IMR-90 (cell line): ENCODE measurements around the gene GPR15LG. TPM values are rescaled to one million over a fixed set of nuclear protein-coding genes. Genes with fewer than 3 reads are reported as not detected.

Experiments used
- ATAC-seq: fragments of 200-7000 bp; cut with Tn5 transposase; 2 replicates; pipeline ENCODE4 v1.9.1; 2020; ENCODE audit warnings: low read depth, mild to moderate bottlenecking, moderate library complexity
- BruUV-seq: library from RNA; stranded (reverse); fragments of 400-500 nt; replicated peaks from 2 replicates; lab custom pipeline; 2021; lab: Mats Ljungman, UMichigan
- CTCF ChIA-PET: fragments of 300-600 bp; formaldehyde crosslinking; extraction: SDS; loops from one replicate; lab custom pipeline; 2021; ENCODE audit warnings: antibody characterized with exemption; lab: Yijun Ruan, JAX
- POLR2A ChIA-PET: fragments of 300-600 bp; sonication (Branson Sonifier 250); formaldehyde crosslinking; loops from one replicate; lab custom pipeline; 2022; ENCODE audit warnings: antibody characterized with exemption; ENCODE audit not compliant: unreplicated experiment; lab: Charles Lee
- DNase-seq: peaks from one replicate; pipeline ENCODE4 v3.0.0; 2013
- H2AFZ ChIP-seq: replicated peaks from 2 replicates; pipeline ENCODE3; 2013; ENCODE audit warnings: low read length, mild to moderate bottlenecking; ENCODE audit not compliant: poor library complexity
- H2AK5ac ChIP-seq: 2 replicates; pipeline ENCODE4 v1.6.1; 2013; ENCODE audit warnings: low read depth, low read length, inconsistent platforms
- H2AK9ac ChIP-seq: replicated peaks from 2 replicates; pipeline ENCODE3; 2013; ENCODE audit warnings: mild to moderate bottlenecking, low read depth, low read length, moderate library complexity; ENCODE audit not compliant: poor library complexity
- H2BK120ac ChIP-seq: 2 replicates; pipeline ENCODE4 v1.6.1; 2013; ENCODE audit warnings: low read depth, low read length, inconsistent platforms
- H2BK15ac ChIP-seq: 3 replicates; pipeline ENCODE4 v1.6.1; 2013; ENCODE audit warnings: low read depth, low read length, inconsistent platforms
- H2BK20ac ChIP-seq: 2 replicates; pipeline ENCODE4 v1.6.1; 2013; ENCODE audit warnings: low read depth, mild to moderate bottlenecking, inconsistent platforms, low read length, moderate library complexity
- H2BK5ac ChIP-seq: 2 replicates; pipeline ENCODE4 v1.6.1; 2013; ENCODE audit warnings: mild to moderate bottlenecking, low read depth, low read length, inconsistent platforms; ENCODE audit not compliant: poor library complexity, severe bottlenecking
- H3K14ac ChIP-seq: replicated peaks from 2 replicates; pipeline ENCODE4 v1.6.1; 2013; ENCODE audit warnings: low read depth, low read length, inconsistent platforms
- H3K18ac ChIP-seq: 2 replicates; pipeline ENCODE4 v1.6.1; 2013; ENCODE audit warnings: low read depth, low read length, control low read depth
- H3K23ac ChIP-seq: 2 replicates; pipeline ENCODE4 v1.6.1; 2013; ENCODE audit warnings: low read depth, low read length, inconsistent platforms
- H3K27ac ChIP-seq: 2 replicates; pipeline ENCODE4 v1.5.1; 2013; ENCODE audit warnings: mild to moderate bottlenecking, control low read depth, low read length; ENCODE audit not compliant: insufficient read depth
- H3K27me3 ChIP-seq: 2 replicates; pipeline ENCODE4 v1.6.1; 2013; ENCODE audit warnings: low read length; ENCODE audit not compliant: control insufficient read depth, insufficient read depth
- H3K36me3 ChIP-seq: 2 replicates; pipeline ENCODE4 v1.6.1; 2013; ENCODE audit warnings: low read length, mixed read lengths; ENCODE audit not compliant: control insufficient read depth, insufficient read depth
- H3K4ac ChIP-seq: 2 replicates; pipeline ENCODE4 v1.6.1; 2013; ENCODE audit warnings: low read depth, low read length, inconsistent platforms
- H3K4me1 ChIP-seq: 2 replicates; pipeline ENCODE4 v1.6.1; 2013; ENCODE audit warnings: low read length, mixed read lengths; ENCODE audit not compliant: control insufficient read depth, insufficient read depth
- H3K4me2 ChIP-seq: 2 replicates; pipeline ENCODE4 v1.6.1; 2013; ENCODE audit warnings: low read depth, mild to moderate bottlenecking, control low read depth, low read length, moderate library complexity
- H3K4me3 ChIP-seq: 2 replicates; pipeline ENCODE4 v1.5.1; 2013; ENCODE audit warnings: low read depth, mild to moderate bottlenecking, control low read depth, low read length, moderate library complexity; ENCODE audit not compliant: insufficient read depth
- H3K56ac ChIP-seq: 2 replicates; pipeline ENCODE4 v1.6.1; 2013; ENCODE audit warnings: low read length, inconsistent platforms; ENCODE audit not compliant: insufficient read depth; ENCODE audit errors: extremely low read depth
- H3K79me1 ChIP-seq, 2 experiments: 2 replicates each; pipeline ENCODE4 v1.6.1; 2013; ENCODE audit warnings: low read length in 2 of 2, inconsistent platforms in 1 of 2, low read depth in 1 of 2
- H3K9ac ChIP-seq: 2 replicates; pipeline ENCODE4 v1.6.1; 2013; ENCODE audit warnings: low read depth, low read length, control low read depth
- H3K9me1 ChIP-seq: 2 replicates; pipeline ENCODE4 v1.6.1; 2013; ENCODE audit warnings: low read length, inconsistent platforms; ENCODE audit not compliant: insufficient read depth
- H3K9me3 ChIP-seq: 2 replicates; pipeline ENCODE4 v1.6.1; 2013; ENCODE audit warnings: low read length; ENCODE audit not compliant: control insufficient read depth, insufficient read depth
- H4K20me1 ChIP-seq: 2 replicates; pipeline ENCODE4 v1.6.1; 2013; ENCODE audit warnings: low read length, inconsistent platforms; ENCODE audit not compliant: insufficient read depth
- H4K5ac ChIP-seq: 2 replicates; pipeline ENCODE4 v1.6.1; 2013; ENCODE audit warnings: mild to moderate bottlenecking, low read depth, low read length, control low read depth
- H4K8ac ChIP-seq, 2 experiments: 2 replicates each; pipeline ENCODE4 v1.6.1; 2013; ENCODE audit warnings: low read depth in 2 of 2, low read length in 2 of 2, control low read depth in 1 of 2, inconsistent platforms in 1 of 2
- H4K91ac ChIP-seq: 2 replicates; pipeline ENCODE4 v1.6.1; 2013; ENCODE audit warnings: low read depth, low read length, inconsistent platforms; ENCODE audit not compliant: insufficient read depth
- BHLHE40 ChIP-seq: fragments of 150-350 bp; IDR thresholded peaks from 2 replicates; pipeline ENCODE4 v1.6.1; 2016; ENCODE audit warnings: mild to moderate bottlenecking, low read depth, low read length
- CEBPB ChIP-seq: IDR thresholded peaks from 2 replicates; pipeline ENCODE4 v1.6.1; 2012; ENCODE audit warnings: low read depth, low read length, improper control_type of control experiment
- CHD1 ChIP-seq: IDR thresholded peaks from 2 replicates; pipeline ENCODE4 v1.6.1; 2012; ENCODE audit warnings: low read depth, low read length, improper control_type of control experiment
- MAFK ChIP-seq: IDR thresholded peaks from 2 replicates; pipeline ENCODE4 v1.6.1; 2012; ENCODE audit warnings: low read depth, low read length, improper control_type of control experiment
- MAZ ChIP-seq: IDR thresholded peaks from 2 replicates; pipeline ENCODE4 v1.6.1; 2012; ENCODE audit warnings: low read depth, mild to moderate bottlenecking, low read length, improper control_type of control experiment, moderate library complexity, borderline replicate concordance
- MXI1 ChIP-seq: IDR thresholded peaks from 2 replicates; pipeline ENCODE4 v1.6.1; 2012; ENCODE audit warnings: low read depth, mild to moderate bottlenecking, low read length, moderate library complexity, borderline replicate concordance
- NFE2L2 ChIP-seq: fragments of 150-350 bp; IDR thresholded peaks from 2 replicates; pipeline ENCODE4 v1.6.1; 2016; ENCODE audit warnings: low read depth, mild to moderate bottlenecking, low read length
- POLR2A ChIP-seq: IDR thresholded peaks from 2 replicates; pipeline ENCODE4 v1.6.1; 2012; ENCODE audit warnings: mild to moderate bottlenecking, low read depth, low read length
- RAD21 ChIP-seq: IDR thresholded peaks from 2 replicates; pipeline ENCODE4 v1.6.1; 2012; ENCODE audit warnings: low read length, improper control_type of control experiment
- RCOR1 ChIP-seq: IDR thresholded peaks from 2 replicates; pipeline ENCODE4 v1.6.1; 2012; ENCODE audit warnings: mild to moderate bottlenecking, low read length, improper control_type of control experiment; ENCODE audit not compliant: insufficient replicate concordance
- RFX5 ChIP-seq: IDR thresholded peaks from 2 replicates; pipeline ENCODE4 v1.8.0; 2012; ENCODE audit warnings: low read depth, mild to moderate bottlenecking, low read length, moderate library complexity
- SMC3 ChIP-seq: fragments of 150-350 bp; IDR thresholded peaks from 2 replicates; pipeline ENCODE4 v1.6.1; 2016; ENCODE audit warnings: low read depth, mild to moderate bottlenecking, antibody characterized with exemption, low read length, moderate library complexity
- WGBS, 2 experiments: methylation state at CpG; one replicate each; pipeline versions ENCODE4 v1.1.5 to v1.1.7; 2013; ENCODE audit warnings: missing lambda C conversion rate in 2 of 2; ENCODE audit not compliant: insufficient read length in 1 of 2; ENCODE audit errors: extremely low coverage in 2 of 2; 5-methylcytosine and 5-hydroxymethylcytosine counted together
- dilution Hi-C: fragments of 300-500 bp; cut with HindIII; formaldehyde crosslinking; loops from one replicate; pipeline ENCODE4 v1.14.3; 2018; ENCODE audit warnings: low sequenced_read_pairs; ENCODE audit not compliant: unreplicated experiment
- in situ Hi-C: fragments of 300-500 bp; cut with MboI; formaldehyde crosslinking; loops from 3 replicates; pipeline ENCODE4 v1.14.3; 2019; ENCODE audit warnings: low sequenced_read_pairs, inconsistent platforms, mixed read lengths
- intact Hi-C: fragments of 100-400 bp; cut with micrococcal nuclease; formaldehyde crosslinking; loops from 2 replicates; pipeline ENCODE4 v1.10.0; 2022
- polyA plus RNA-seq, 3 experiments: library from polyadenylated mRNA; depleted of rRNA; stranded (reverse); fragments of >200 nt; gene quantifications; 2 replicates each; pipeline ENCODE4 v1.2.3, GENCODE V29; 2012; ENCODE audit warnings: low replicate concordance in 1 of 3
- total RNA-seq: library from RNA; depleted of rRNA; stranded (reverse); fragments of >200 nt; gene quantifications from 2 replicates; pipeline ENCODE4 v1.2.3, GENCODE V29; 2012
- TF ChIP-seq, protein P1 (sequence below): fragments of 150-350 bp; IDR thresholded peaks from 2 replicates; pipeline ENCODE4 v1.6.1; 2017; ENCODE audit warnings: mild to moderate bottlenecking, antibody characterized with exemption, low read length, low read depth
- TF ChIP-seq, protein P2 (sequence below): fragments of 150-350 bp; IDR thresholded peaks from 2 replicates; pipeline ENCODE4 v1.6.1; 2016; ENCODE audit warnings: low read depth, mild to moderate bottlenecking, low read length, moderate library complexity, borderline replicate concordance

Gene GPR15LG
- total and polyA plus RNA-seq, 2 of the 4 experiments (the other 2 are of a cell fraction), result not detected

DNA sequence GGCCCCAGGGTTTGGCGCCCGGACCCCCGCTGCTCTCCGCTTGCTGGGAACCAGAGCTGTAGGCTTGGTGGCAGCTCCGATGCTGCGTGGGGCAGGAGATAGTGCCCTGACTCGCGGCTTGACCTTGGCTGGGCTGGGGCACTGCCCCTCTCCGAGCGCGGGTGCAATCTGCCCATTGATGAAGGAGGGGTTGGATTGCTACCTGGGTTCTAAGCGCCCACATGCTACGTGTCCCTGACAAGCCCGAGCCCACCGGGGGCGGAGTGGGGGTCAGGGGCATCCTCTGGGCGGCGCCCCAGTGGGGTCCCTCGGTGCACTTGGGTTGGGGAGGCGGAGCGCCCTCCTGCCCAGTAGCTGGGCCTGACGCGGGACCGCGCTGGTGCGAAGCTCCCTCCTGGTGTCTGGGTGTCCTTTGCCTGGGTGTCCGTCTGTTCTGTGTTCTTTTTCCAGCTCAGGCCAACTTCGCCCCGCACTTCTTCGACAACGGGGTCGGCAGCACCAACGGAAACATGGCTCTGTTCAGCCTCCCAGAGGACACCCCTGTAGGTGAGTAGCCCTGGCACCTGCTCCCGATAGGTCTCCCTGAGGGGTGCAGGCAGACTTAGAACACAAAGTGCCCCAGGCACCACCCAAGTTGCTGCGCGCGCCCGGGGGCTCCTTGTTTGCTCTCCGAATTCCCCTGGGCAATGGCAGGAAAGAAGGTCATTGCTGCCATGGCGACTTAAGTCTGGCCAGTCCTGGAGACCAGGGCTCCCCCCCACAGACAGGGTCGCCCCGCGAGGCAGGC lies 21.6 kb downstream of the GPR15LG start (continued):
- TF ChIP-seq RCOR1, result no peak

DNA sequence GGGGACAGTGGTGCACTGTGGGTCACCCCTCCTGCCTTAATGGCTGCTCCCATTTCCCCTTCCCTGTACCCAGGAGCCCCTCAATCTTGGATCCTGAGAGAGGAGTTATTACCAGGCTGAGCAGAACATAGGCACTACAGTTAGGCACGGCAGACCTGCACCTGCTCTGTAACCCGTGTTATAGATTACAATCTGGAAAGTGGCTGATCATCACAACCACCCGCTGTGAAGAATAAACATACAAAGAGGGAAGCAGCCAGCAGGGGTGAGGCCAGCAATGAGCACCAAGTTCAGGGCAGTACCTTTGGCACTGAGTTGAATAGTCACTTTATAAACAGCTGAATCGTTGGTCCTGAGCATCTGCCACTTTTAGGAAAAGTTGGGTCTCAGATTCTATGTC lies 22.5 kb downstream of the GPR15LG start:
- Histone ChIP-seq H4K91ac (no peak overlapping the region), H3K18ac (no peak overlapping the region), H3K4ac (no peak overlapping the region), H3K14ac (no peak overlapping the region), H2AK5ac (no peak overlapping the region), H2BK20ac (no peak overlapping the region), H3K36me3 (no peaks in the 10 kb centered on the region), H3K4me2 (no peak overlapping the region), H3K4me3 (no peak overlapping the region), H3K27me3 (peaks cover 53% of the 10 kb centered on the region), H2BK5ac (no peak overlapping the region), H3K9me3 (no peaks in the 10 kb centered on the region), H3K9me1 (no peaks in the 10 kb centered on the region), H4K20me1 (no peaks in the 10 kb centered on the region), H4K5ac (no peak overlapping the region), H2BK15ac (no peak overlapping the region), H2AK9ac (no peak overlapping the region), H3K56ac (no peak overlapping the region), H2AFZ (no peak overlapping the region), H4K8ac (no peak overlapping the region), H3K4me1 (peaks cover 2% of the 10 kb centered on the region; the same call in 1 of the 2 replicates), H3K9ac (no peak overlapping the region), H3K27ac (no peak overlapping the region), H3K23ac (no peak overlapping the region), H3K79me1 (no peaks in the 10 kb centered on the region), H2BK120ac (no peak overlapping the region)
- no TSS peak for BruUV-seq
- ATAC-seq (no peak), DNase-seq (no peak)
- in situ Hi-C loops, result no loop called here
- no CpG with 5 or more reads among the region's 4 CpGs for WGBS, 2 experiments
- ChIA-PET CTCF (no interaction called here), POLR2A (no interaction called here)
- intact Hi-C loops, result no loop called here
- dilution Hi-C loops, result no loop called here
- TF ChIP-seq BHLHE40 (no peak), RCOR1 (no peak), MXI1 (no peak), RAD21 (no peak), POLR2A (no peak), NFE2L2 (no peak), RFX5 (no peak), MAFK (no peak), CEBPB (no peak), MAZ (no peak), SMC3 (no peak), CHD1 (no peak)
- TF ChIP-seq, protein P1, sequence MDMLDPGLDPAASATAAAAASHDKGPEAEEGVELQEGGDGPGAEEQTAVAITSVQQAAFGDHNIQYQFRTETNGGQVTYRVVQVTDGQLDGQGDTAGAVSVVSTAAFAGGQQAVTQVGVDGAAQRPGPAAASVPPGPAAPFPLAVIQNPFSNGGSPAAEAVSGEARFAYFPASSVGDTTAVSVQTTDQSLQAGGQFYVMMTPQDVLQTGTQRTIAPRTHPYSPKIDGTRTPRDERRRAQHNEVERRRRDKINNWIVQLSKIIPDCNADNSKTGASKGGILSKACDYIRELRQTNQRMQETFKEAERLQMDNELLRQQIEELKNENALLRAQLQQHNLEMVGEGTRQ, result no peak
- TF ChIP-seq, protein P2, sequence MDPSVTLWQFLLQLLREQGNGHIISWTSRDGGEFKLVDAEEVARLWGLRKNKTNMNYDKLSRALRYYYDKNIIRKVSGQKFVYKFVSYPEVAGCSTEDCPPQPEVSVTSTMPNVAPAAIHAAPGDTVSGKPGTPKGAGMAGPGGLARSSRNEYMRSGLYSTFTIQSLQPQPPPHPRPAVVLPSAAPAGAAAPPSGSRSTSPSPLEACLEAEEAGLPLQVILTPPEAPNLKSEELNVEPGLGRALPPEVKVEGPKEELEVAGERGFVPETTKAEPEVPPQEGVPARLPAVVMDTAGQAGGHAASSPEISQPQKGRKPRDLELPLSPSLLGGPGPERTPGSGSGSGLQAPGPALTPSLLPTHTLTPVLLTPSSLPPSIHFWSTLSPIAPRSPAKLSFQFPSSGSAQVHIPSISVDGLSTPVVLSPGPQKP, result no peak
